Right lobe of liver (tissue), 6 donors: Measurements from ENCODE around the gene MCTP1. TPM values are rescaled to one million over a fixed set of nuclear protein-coding genes. Genes with fewer than 3 reads are reported as not detected.

Source experiments
- ATAC-seq, 4 donors: fragments of 200-7000 bp; cut with Tn5 transposase; one replicate each; pipeline ENCODE4 v1.9.1; 2020; ENCODE audit warnings: mild to moderate bottlenecking in 4 of 4, moderate library complexity in 4 of 4
- DNase-seq, 3 donors: peaks; one replicate each; pipeline ENCODE4 v3.0.0-alpha.2; 2020
- H3K27ac ChIP-seq, 3 donors: fragments of 200-600 bp; one replicate each; pipeline ENCODE4 v1.8.0; 2022
- H3K27me3 ChIP-seq, 2 donors: fragments of 200-600 bp; one replicate each; pipeline ENCODE4 v1.8.0; 2022
- H3K36me3 ChIP-seq, 4 donors: fragments of 200-600 bp; sonication (generic) in 1 of 4; one replicate each; pipeline versions ENCODE4 v1.5.1 to v1.8.0; 2017 to 2022; ENCODE audit warnings: control low read depth in 1 of 4
- H3K4me1 ChIP-seq, 4 donors: fragments of 200-600 bp; sonication (generic) in 1 of 4; one replicate each; pipeline versions ENCODE4 v1.5.1 to v1.8.0; 2017 to 2022; ENCODE audit warnings: control low read depth in 1 of 4
- H3K4me3 ChIP-seq, 3 donors: fragments of 200-600 bp; one replicate each; pipeline ENCODE4 v1.8.0; 2022
- H3K9me3 ChIP-seq, 4 donors: fragments of 200-600 bp; sonication (generic) in 1 of 4; one replicate each; pipeline versions ENCODE4 v1.5.1 to v1.8.0; 2017 to 2022; ENCODE audit warnings: control low read depth in 1 of 4
- POLR2A ChIP-seq: fragments of 450-650 bp; IDR thresholded peaks from one replicate; pipeline ENCODE4 v1.6.1; 2017; ENCODE audit warnings: antibody characterized with exemption, mild to moderate bottlenecking
- WGBS: methylation state at CpG from one replicate; pipeline ENCODE4 v1.1.6; 2018; ENCODE audit warnings: low coverage, low lambda C conversion rate; ENCODE audit not compliant: insufficient coverage; ENCODE audit errors: missing lambda C conversion rate; 5-methylcytosine and 5-hydroxymethylcytosine counted together
- intact Hi-C, 2 donors: fragments of 100-400 bp; cut with DNase I; formaldehyde crosslinking; loops; one replicate each; pipeline versions ENCODE4 v1.11.2 to v1.14.1; 2022
- total RNA-seq, 6 experiments: library from RNA; depleted of rRNA in 2 of 6; stranded (reverse); fragments of >200 nt in 2 of 6; fragmentation: NEBNext Ultra II Directional in 3 of 6; extraction: Animal tissue kit (Norgen Biotek cat#: 25700) in 3 of 6; gene quantifications; one replicate each; pipeline versions ENCODE4 v1.1.0 to v1.2.4, GENCODE V29; 2016 to 2023
- TF ChIP-seq, protein P1 (sequence below), 4 donors: fragments of 200-600 bp in 3 of 4; fragments of 450-650 bp in 1 of 4; IDR thresholded peaks; one replicate each; pipeline versions ENCODE4 v1.5.1 to v1.8.0; 2016 to 2022; ENCODE audit warnings: antibody characterized with exemption in 4 of 4, mild to moderate bottlenecking in 2 of 4
- donor health status: DM: no; HTN: yes; CAD: no.
- donor health status: DM: no; HTN: no; CAD: no.
- donor health status: DM: no; HTN: no; CAD: no.
- donor health status: DM: no; HTN: yes; CAD: no.
- donor health status: DM: no; HTN: yes; CAD: no.

Gene MCTP1
- total RNA-seq, 6 experiments from 2014 or later, result 1.2 to 5.9 (median 3.5) TPM

DNA sequence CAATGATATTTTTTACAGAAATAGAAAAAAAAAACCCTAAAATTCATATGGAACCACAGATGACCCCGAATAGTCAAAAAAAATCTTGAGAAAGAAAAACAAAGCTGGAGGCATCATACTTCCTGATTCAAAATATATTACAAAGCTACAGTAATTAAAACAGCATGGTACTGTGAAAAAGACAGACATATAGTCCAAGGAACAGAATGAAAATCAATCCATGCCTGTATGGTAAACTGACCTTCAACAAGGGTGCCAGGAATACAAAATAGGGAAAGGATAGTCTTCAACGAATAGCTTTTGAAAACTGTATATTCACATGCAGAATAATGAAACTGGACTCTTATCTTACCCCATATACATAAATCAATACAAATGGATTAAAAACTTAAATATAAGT is 307.5 kb downstream of the MCTP1 start:
- Histone ChIP-seq H3K36me3 (no peaks in the 10 kb centered on the region), H3K27ac (no peak overlapping the region), H3K4me1 (no peaks in the 10 kb centered on the region), H3K9me3 (no peaks in the 10 kb centered on the region), H3K4me3 (no peak overlapping the region), H3K27me3 (no peaks in the 10 kb centered on the region)
- no peak for DNase-seq
- 20% methylated on average over 2 of the region's 2 CpGs for WGBS
- intact Hi-C loops, result no loop called here
- no peak for ATAC-seq
- TF ChIP-seq, protein P1, sequence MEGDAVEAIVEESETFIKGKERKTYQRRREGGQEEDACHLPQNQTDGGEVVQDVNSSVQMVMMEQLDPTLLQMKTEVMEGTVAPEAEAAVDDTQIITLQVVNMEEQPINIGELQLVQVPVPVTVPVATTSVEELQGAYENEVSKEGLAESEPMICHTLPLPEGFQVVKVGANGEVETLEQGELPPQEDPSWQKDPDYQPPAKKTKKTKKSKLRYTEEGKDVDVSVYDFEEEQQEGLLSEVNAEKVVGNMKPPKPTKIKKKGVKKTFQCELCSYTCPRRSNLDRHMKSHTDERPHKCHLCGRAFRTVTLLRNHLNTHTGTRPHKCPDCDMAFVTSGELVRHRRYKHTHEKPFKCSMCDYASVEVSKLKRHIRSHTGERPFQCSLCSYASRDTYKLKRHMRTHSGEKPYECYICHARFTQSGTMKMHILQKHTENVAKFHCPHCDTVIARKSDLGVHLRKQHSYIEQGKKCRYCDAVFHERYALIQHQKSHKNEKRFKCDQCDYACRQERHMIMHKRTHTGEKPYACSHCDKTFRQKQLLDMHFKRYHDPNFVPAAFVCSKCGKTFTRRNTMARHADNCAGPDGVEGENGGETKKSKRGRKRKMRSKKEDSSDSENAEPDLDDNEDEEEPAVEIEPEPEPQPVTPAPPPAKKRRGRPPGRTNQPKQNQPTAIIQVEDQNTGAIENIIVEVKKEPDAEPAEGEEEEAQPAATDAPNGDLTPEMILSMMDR (IDR thresholded peaks at IDR 0.05), result no peak
- TF ChIP-seq POLR2A, result no peak

DNA sequence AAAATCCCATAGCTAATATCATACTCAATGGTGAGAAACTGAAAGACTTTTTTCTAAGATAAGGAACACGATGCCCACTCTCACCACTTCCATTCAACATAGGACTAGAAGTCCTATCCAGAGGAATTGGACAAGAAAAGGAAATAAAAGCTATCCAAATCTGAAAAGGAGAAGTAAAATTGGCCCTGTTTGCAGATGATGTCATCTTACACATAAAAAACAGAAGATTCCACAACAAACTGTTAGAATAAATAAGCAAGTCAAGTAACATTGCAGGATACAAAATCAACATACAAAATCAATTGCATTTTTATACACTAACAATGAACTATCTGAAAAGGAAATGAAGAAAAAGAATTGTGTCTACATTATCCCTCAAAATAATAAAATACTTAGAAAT is 308.0 kb downstream of the MCTP1 start:
- DNase-seq, result no peak
- H3K9me3 ChIP-seq, result no peaks in the 10 kb centered on the region
- H3K4me1 ChIP-seq, result no peaks in the 10 kb centered on the region
- intact Hi-C loops, result no loop called here
- H3K27ac ChIP-seq, result no peak overlapping the region
- H3K4me3 ChIP-seq, result no peak overlapping the region
- no peak for TF ChIP-seq POLR2A
- TF ChIP-seq, protein P1 (IDR thresholded peaks at IDR 0.05), result no peak
- no peaks in the 10 kb centered on the region for H3K27me3 ChIP-seq
- WGBS, result 89% methylated on average over 1 of the region's 1 CpG
- ATAC-seq, result no peak
- H3K36me3 ChIP-seq, result no peaks in the 10 kb centered on the region

GRCh38 chr5:94972268-94972667 is 312.6 kb downstream of the MCTP1 start:
- no peaks in the 10 kb centered on the region for H3K36me3 ChIP-seq
- no peaks in the 10 kb centered on the region for H3K9me3 ChIP-seq
- intact Hi-C loops, result no loop called here
- H3K27me3 ChIP-seq, result no peaks in the 10 kb centered on the region
- peaks cover 0 to 2% (median 0%) of the 10 kb centered on the region in 4 donors for H3K4me1 ChIP-seq
- H3K27ac ChIP-seq, result no peak overlapping the region
- WGBS, result 70% methylated on average over 1 of the region's 1 CpG
- no peak for DNase-seq
- TF ChIP-seq, protein P1 (IDR thresholded peaks at IDR 0.05), result no peak
- TF ChIP-seq POLR2A, result no peak
- no peak overlapping the region for H3K4me3 ChIP-seq
- ATAC-seq, result no peak

- H3K36me3 ChIP-seq, result no peaks in the 10 kb centered on the region
- intact Hi-C loops, result no loop called here
- WGBS, result 35% methylated on average over 3 of the region's 3 CpGs
- H3K9me3 ChIP-seq, result no peaks in the 10 kb centered on the region
- H3K4me1 ChIP-seq, result peaks cover 0 to 2% (median 0%) of the 10 kb centered on the region in 4 donors
- no peak for TF ChIP-seq POLR2A
- TF ChIP-seq, protein P1 (IDR thresholded peaks at IDR 0.05), result no peak
- H3K4me3 ChIP-seq, result no peak overlapping the region
- DNase-seq, result no peak
- no peaks in the 10 kb centered on the region for H3K27me3 ChIP-seq
- peak in 1 of 4 donors; percentile 28 for ATAC-seq
- no peak overlapping the region for H3K27ac ChIP-seq
These were observed 315.7 kb downstream of the MCTP1 start for GRCh38 chr5:94969174-94969573.
